ENCODE results near the gene GCDH. TPM values are rescaled to one million over a fixed set of nuclear protein-coding genes. Genes with fewer than 3 reads are reported as not detected.

The GCDH gene
- total RNA-seq, 2 experiments from 2014 or later: 31.5 to 48.7 TPM

DNA sequence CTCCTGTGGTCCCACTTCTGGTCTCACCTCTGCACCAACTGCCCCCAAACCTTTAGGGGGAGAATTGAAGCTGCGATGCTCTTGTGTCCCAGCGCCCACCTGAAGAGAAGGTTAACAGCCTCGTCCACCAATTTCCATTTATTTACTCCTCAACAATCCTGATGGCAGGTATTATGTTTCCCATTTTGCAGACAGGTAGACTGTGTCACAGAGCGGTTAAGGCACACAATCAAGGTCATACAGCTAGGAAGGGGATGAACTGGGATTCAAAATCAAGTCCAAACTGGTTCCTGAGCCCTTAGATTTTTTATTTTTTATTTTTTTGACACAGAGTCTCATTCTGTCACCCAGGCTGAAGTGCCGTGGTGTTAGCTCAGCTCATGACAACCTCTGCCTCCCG, 15.9 kb upstream of the GCDH start:
- H3K79me2 ChIP-seq (ENCODE audit: insufficient read depth, low read depth, low read length): no peaks in the 10 kb centered on the region
- no peak overlapping the region for H3K27ac ChIP-seq (ENCODE audit: low read depth, low read length, poor library complexity, severe bottlenecking)
- no peak overlapping the region for H3K4me3 ChIP-seq (ENCODE audit: low read depth, low read length, poor library complexity, severe bottlenecking)
- H3K36me3 ChIP-seq (ENCODE audit: insufficient read depth, low read length): peaks cover 34% of the 10 kb centered on the region
- H2AFZ ChIP-seq (ENCODE audit: low read length): no peak overlapping the region
- H3K4me1 ChIP-seq (ENCODE audit: insufficient read depth, low read length, poor library complexity, severe bottlenecking): peaks cover 6% of the 10 kb centered on the region
- H3K9me2 ChIP-seq (ENCODE audit: insufficient read depth, low read length): no peaks in the 10 kb centered on the region
- intact Hi-C loops (cut with micrococcal nuclease; ENCODE audit: unreplicated experiment): no loop called here
- DNase-seq (ENCODE audit: low spot score): no peak
- H3K9me3 ChIP-seq (ENCODE audit: low read length): no peaks in the 10 kb centered on the region
- CTCF ChIA-PET (ENCODE audit: unreplicated experiment): no interaction called here
- no peaks in the 10 kb centered on the region for H4K20me1 ChIP-seq (ENCODE audit: insufficient read depth, low read length)
- TF ChIP-seq, protein P1, sequence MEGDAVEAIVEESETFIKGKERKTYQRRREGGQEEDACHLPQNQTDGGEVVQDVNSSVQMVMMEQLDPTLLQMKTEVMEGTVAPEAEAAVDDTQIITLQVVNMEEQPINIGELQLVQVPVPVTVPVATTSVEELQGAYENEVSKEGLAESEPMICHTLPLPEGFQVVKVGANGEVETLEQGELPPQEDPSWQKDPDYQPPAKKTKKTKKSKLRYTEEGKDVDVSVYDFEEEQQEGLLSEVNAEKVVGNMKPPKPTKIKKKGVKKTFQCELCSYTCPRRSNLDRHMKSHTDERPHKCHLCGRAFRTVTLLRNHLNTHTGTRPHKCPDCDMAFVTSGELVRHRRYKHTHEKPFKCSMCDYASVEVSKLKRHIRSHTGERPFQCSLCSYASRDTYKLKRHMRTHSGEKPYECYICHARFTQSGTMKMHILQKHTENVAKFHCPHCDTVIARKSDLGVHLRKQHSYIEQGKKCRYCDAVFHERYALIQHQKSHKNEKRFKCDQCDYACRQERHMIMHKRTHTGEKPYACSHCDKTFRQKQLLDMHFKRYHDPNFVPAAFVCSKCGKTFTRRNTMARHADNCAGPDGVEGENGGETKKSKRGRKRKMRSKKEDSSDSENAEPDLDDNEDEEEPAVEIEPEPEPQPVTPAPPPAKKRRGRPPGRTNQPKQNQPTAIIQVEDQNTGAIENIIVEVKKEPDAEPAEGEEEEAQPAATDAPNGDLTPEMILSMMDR (conservative IDR thresholded peaks at IDR 0.05; ENCODE audit: low read length): no peak
- TF ChIP-seq EZH2phosphoT487 (IDR thresholded peaks at IDR 0.05; ENCODE audit: borderline replicate concordance, low read depth, low read length): no peak
- POLR2A ChIA-PET: no interaction called here
- no TSS peak for BruUV-seq (replicated peaks)
- H3K4me2 ChIP-seq (ENCODE audit: low read length): no peak overlapping the region

DNA sequence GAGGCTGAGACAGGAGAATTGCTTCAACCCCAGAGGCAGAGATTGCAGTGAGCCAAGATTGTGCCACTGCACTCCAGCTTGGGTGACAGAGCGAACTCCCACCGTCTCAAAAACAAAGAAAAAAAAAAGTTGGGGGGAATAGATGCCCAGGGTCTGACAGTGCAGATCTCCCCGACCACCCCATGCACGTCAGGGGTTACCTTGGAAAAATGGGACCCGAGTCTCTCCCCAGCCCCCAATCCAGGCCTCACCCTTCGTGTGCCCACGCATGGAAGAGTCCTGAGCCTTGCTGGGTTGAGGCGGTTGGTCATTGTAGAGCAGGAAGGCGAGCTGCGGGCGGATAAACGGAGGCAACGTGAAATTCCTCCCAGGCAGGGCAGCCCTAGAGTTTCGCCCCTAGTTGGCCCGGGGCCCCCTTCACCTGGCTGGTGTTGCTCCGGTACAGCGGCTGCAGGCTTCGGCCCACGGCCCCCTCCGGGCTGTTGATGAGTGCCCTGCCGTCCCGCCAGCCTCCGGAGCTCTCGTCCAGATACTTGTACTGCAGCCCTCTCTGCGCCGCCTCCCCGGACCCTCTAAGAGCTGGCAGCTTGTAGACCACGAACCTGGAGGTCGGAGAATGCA, 10.3 kb upstream of the GCDH start:
- no peaks in the 10 kb centered on the region for H3K79me2 ChIP-seq (ENCODE audit: insufficient read depth, low read depth, low read length)
- POLR2A ChIA-PET: interaction anchor here (0.6 to 2.0 kb wide), 5 partner anchors 10 to 57 kb away, joined by 3 to 8 read pairs (median 4); partner anchors contain the start of gene GCDH
- DNase-seq (ENCODE audit: low spot score): peak; percentile 72
- peak overlapping the region; percentile 74 for H3K4me2 ChIP-seq (ENCODE audit: low read length)
- TF ChIP-seq, protein P1 (conservative IDR thresholded peaks at IDR 0.05; ENCODE audit: low read length): no peak
- TF ChIP-seq EZH2phosphoT487 (IDR thresholded peaks at IDR 0.05; ENCODE audit: borderline replicate concordance, low read depth, low read length): no peak
- H3K9me2 ChIP-seq (ENCODE audit: insufficient read depth, low read length): no peaks in the 10 kb centered on the region
- H3K27ac ChIP-seq (ENCODE audit: low read depth, low read length, poor library complexity, severe bottlenecking): peak overlapping the region; percentile 76
- peak overlapping the region; percentile 87 for H3K4me3 ChIP-seq (ENCODE audit: low read depth, low read length, poor library complexity, severe bottlenecking)
- H3K36me3 ChIP-seq (ENCODE audit: insufficient read depth, low read length): peaks cover 9% of the 10 kb centered on the region
- H2AFZ ChIP-seq (ENCODE audit: low read length): peak overlapping the region; percentile 69
- H3K4me1 ChIP-seq (ENCODE audit: insufficient read depth, low read length, poor library complexity, severe bottlenecking): peaks cover 26% of the 10 kb centered on the region
- intact Hi-C loops (cut with micrococcal nuclease; ENCODE audit: unreplicated experiment): loop anchor here (1.0 kb wide), 2 partner anchors 11 to 58 kb away; partner anchors contain the start of genes CALR and GCDH
- H3K9me3 ChIP-seq (ENCODE audit: low read length): peaks cover 11% of the 10 kb centered on the region
- TSS peak; percentile 73 for BruUV-seq (replicated peaks)
- H4K20me1 ChIP-seq (ENCODE audit: insufficient read depth, low read length): no peaks in the 10 kb centered on the region
- CTCF ChIA-PET (ENCODE audit: unreplicated experiment): interaction anchor here (0.5 to 0.7 kb wide), 4 partner anchors 8 to 180 kb away, joined by 3 to 5 read pairs (median 4); partner anchors contain the start of gene GCDH

Data from OCI-LY7 (cell line).